ENCODE results near the gene CASP10. TPM values are rescaled to one million over a fixed set of nuclear protein-coding genes. Genes with fewer than 3 reads are reported as not detected.

The CASP10 gene
- total RNA-seq, 1 donor from 2014 or later: 2.6 TPM

DNA sequence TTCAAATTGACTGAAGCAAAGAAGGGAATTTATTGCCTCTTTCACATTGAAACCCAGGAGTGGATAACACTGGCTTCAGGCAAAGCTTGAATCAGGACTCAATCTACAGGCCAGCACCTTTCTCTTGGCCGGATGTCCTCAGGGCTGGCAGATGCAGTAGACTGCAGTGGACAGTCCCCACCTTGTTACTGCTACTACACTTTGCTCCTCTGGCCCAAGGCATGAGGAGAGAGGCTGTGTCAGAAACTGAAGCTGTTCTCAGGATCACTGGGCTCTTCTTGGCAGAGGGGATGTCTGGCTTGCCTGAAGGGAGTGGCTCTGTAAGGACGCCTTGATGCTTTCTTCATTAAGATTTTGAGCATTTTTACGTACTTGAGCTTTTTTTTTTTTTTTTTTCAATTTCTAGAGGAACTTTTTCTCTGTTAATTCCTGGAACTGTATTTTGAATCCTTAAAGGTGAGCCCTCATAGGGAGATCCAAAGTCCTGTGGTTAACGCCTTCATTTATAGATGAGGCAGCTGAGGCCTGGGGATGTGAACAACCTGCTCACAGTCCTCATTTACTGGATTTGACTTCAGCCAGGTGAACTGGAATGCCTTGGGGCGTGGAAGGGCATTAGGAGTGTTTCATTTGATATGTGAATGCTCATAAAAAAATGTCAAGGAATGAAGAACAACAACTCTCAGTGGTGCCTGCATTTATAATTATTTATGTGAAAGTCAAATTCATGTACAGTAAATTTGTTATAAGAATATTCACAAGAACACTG lies 36.6 kb downstream of the CASP10 start:
- no peak for FAIRE-seq
- no peak overlapping the region for H3K4me3 ChIP-seq (ENCODE audit: low read depth, low read length)
- H3K27me3 ChIP-seq (ENCODE audit: control insufficient read depth, insufficient read depth, low read length): no peaks in the 10 kb centered on the region
- TF ChIP-seq, protein P1, sequence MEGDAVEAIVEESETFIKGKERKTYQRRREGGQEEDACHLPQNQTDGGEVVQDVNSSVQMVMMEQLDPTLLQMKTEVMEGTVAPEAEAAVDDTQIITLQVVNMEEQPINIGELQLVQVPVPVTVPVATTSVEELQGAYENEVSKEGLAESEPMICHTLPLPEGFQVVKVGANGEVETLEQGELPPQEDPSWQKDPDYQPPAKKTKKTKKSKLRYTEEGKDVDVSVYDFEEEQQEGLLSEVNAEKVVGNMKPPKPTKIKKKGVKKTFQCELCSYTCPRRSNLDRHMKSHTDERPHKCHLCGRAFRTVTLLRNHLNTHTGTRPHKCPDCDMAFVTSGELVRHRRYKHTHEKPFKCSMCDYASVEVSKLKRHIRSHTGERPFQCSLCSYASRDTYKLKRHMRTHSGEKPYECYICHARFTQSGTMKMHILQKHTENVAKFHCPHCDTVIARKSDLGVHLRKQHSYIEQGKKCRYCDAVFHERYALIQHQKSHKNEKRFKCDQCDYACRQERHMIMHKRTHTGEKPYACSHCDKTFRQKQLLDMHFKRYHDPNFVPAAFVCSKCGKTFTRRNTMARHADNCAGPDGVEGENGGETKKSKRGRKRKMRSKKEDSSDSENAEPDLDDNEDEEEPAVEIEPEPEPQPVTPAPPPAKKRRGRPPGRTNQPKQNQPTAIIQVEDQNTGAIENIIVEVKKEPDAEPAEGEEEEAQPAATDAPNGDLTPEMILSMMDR (IDR thresholded peaks at IDR 0.05; ENCODE audit: insufficient read depth, low read length, severe bottlenecking): no peak
- H3K36me3 ChIP-seq (ENCODE audit: control insufficient read depth, insufficient read depth, low read length): peaks cover 1% of the 10 kb centered on the region
- DNase-seq (ENCODE audit: low read depth): no peak

GRCh38 chr2:201220102-201220570 lies 37.2 kb downstream of the CASP10 start:
- TF ChIP-seq, protein P1 (IDR thresholded peaks at IDR 0.05; ENCODE audit: insufficient read depth, low read length, severe bottlenecking): no peak
- H3K36me3 ChIP-seq (ENCODE audit: control insufficient read depth, insufficient read depth, low read length): peaks cover 1% of the 10 kb centered on the region
- no peaks in the 10 kb centered on the region for H3K27me3 ChIP-seq (ENCODE audit: control insufficient read depth, insufficient read depth, low read length)
- no peak for FAIRE-seq
- H3K4me3 ChIP-seq (ENCODE audit: low read depth, low read length): no peak overlapping the region
- DNase-seq (ENCODE audit: low read depth): peak; percentile 44

GRCh38 chr2:201223089-201224073 lies 40.4 kb downstream of the CASP10 start:
- Histone ChIP-seq H3K36me3 (ENCODE audit: control insufficient read depth, insufficient read depth, low read length) (peaks cover 1% of the 10 kb centered on the region), H3K27me3 (ENCODE audit: control insufficient read depth, insufficient read depth, low read length) (no peaks in the 10 kb centered on the region), H3K4me3 (ENCODE audit: low read depth, low read length) (no peak overlapping the region)
- FAIRE-seq: no peak
- TF ChIP-seq, protein P1 (IDR thresholded peaks at IDR 0.05; ENCODE audit: insufficient read depth, low read length, severe bottlenecking): no peak
- DNase-seq (ENCODE audit: low read depth): no peak

- FAIRE-seq (no peak), DNase-seq (ENCODE audit: low read depth) (no peak)
- no peaks in the 10 kb centered on the region for H3K27me3 ChIP-seq (ENCODE audit: control insufficient read depth, insufficient read depth, low read length)
- TF ChIP-seq, protein P1 (IDR thresholded peaks at IDR 0.05; ENCODE audit: insufficient read depth, low read length, severe bottlenecking): no peak
- no peaks in the 10 kb centered on the region for H3K36me3 ChIP-seq (ENCODE audit: control insufficient read depth, insufficient read depth, low read length)
- H3K4me3 ChIP-seq (ENCODE audit: low read depth, low read length): no peak overlapping the region
Observed at GRCh38 chr2:201228271-201228911, 45.5 kb downstream of the CASP10 start.

GRCh38 chr2:201228912-201229290 lies 46.0 kb downstream of the CASP10 start:
- no peak for FAIRE-seq
- no peak for DNase-seq (ENCODE audit: low read depth)
- Histone ChIP-seq H3K36me3 (ENCODE audit: control insufficient read depth, insufficient read depth, low read length) (no peaks in the 10 kb centered on the region), H3K27me3 (ENCODE audit: control insufficient read depth, insufficient read depth, low read length) (no peaks in the 10 kb centered on the region), H3K4me3 (ENCODE audit: low read depth, low read length) (no peak overlapping the region)
- TF ChIP-seq, protein P1 (IDR thresholded peaks at IDR 0.05; ENCODE audit: insufficient read depth, low read length, severe bottlenecking): no peak
